Measurements from ENCODE around the gene PTPRQ. TPM values are rescaled to one million over a fixed set of nuclear protein-coding genes. Genes with fewer than 3 reads are reported as not detected.

The PTPRQ gene
- total and polyA plus RNA-seq, 2 of the 8 experiments (the other 6 are each of a cell fraction or from before 2014, with no cell fraction given): not detected

- H2BK120ac ChIP-seq (replicated peaks; ENCODE audit: low read depth, low read length): no peak overlapping the region
- no peaks in the 10 kb centered on the region for H3K27me3 ChIP-seq (replicated peaks in 1 of 4; ENCODE audit: control insufficient read depth in 3 of 4, extremely low read depth in 1 of 4, insufficient read depth in 3 of 4, low read length in 3 of 4)
- H3K4me3 ChIP-seq (ENCODE audit: extremely low read depth in 1 of 4, insufficient read depth in 2 of 4, low read depth in 3 of 4, low read length in 4 of 4): no peak overlapping the region
- no peak overlapping the region for H2BK5ac ChIP-seq (ENCODE audit: low read depth, low read length)
- H3K23me2 ChIP-seq (ENCODE audit: low read depth, low read length): no peaks in the 10 kb centered on the region
- H4K20me1 ChIP-seq (replicated peaks in 1 of 2; ENCODE audit: control insufficient read depth in 1 of 2, insufficient read depth in 2 of 2, low read length in 2 of 2): no peaks in the 10 kb centered on the region
- no peak overlapping the region for H2AK5ac ChIP-seq (ENCODE audit: low read depth, low read length)
- H3K9ac ChIP-seq (replicated peaks in 1 of 4; ENCODE audit: extremely low read depth in 1 of 4, low read depth in 3 of 4, low read length in 3 of 4): no peak overlapping the region
- no peak overlapping the region for H3K14ac ChIP-seq (ENCODE audit: insufficient read length)
- no peaks in the 10 kb centered on the region for H3K9me3 ChIP-seq (ENCODE audit: insufficient read depth in 2 of 2, low read depth in 1 of 2, low read length in 1 of 2)
- H3K23ac ChIP-seq (ENCODE audit: insufficient read length): no peak overlapping the region
- no peak overlapping the region for H3K4me2 ChIP-seq (ENCODE audit: insufficient read depth in 1 of 2, low read depth in 2 of 2, low read length in 2 of 2)
- POLR2A ChIA-PET (ENCODE audit: partially characterized antibody): interaction anchor here (0.6 kb wide), 1 partner anchor 25 kb away, joined by 3 read pairs; no protein-coding TSS in a partner anchor
- 85% methylated on average over 5 of the region's 5 CpGs; no CpG with 5 or more reads in 1 of the 2 experiments for WGBS, 2 experiments (ENCODE audit: extremely low coverage in 1 of 2, insufficient coverage in 1 of 2, insufficient read length in 1 of 2, insufficient replicate concordance in 2 of 2, low coverage in 1 of 2, low lambda C conversion rate in 2 of 2, missing lambda C conversion rate in 1 of 2)
- no peak overlapping the region for H4K5ac ChIP-seq (ENCODE audit: insufficient read length, low read depth, low read length)
- H4K8ac ChIP-seq (ENCODE audit: extremely low read depth, insufficient read depth, low read length): no peak overlapping the region
- FAIRE-seq: no peak
- no peak overlapping the region for H2BK20ac ChIP-seq (ENCODE audit: low read length)
- H3K56ac ChIP-seq (replicated peaks; ENCODE audit: insufficient read length, low read depth, low read length): no peak overlapping the region
- H2AFZ ChIP-seq (ENCODE audit: low read length): 0 out of 2 replicates have a peak overlapping the region, but pooled peaks have one; percentile 57
- H3K79me1 ChIP-seq (ENCODE audit: low read depth, low read length): no peaks in the 10 kb centered on the region
- CTCF ChIA-PET (ENCODE audit: partially characterized antibody): interaction anchor here (0.6 to 0.9 kb wide), 3 partner anchors 12 to 122 kb away, joined by 3 to 4 read pairs (median 3); no protein-coding TSS in a partner anchor
- H3K79me2 ChIP-seq (ENCODE audit: control insufficient read depth in 1 of 2, insufficient read depth in 2 of 2, low read length in 2 of 2): no peaks in the 10 kb centered on the region
- H2BK15ac ChIP-seq (ENCODE audit: low read length): no peak overlapping the region
- H3K27ac ChIP-seq (ENCODE audit: low read depth, low read length): no peak overlapping the region
- peaks cover 0 to 2% (median 0%) of the 10 kb centered on the region in 4 experiments; a peak in 1 of 7 replicates for H3K4me1 ChIP-seq (replicated peaks in 1 of 4; ENCODE audit: control insufficient read depth in 3 of 4, insufficient read depth in 4 of 4, low read length in 3 of 4)
- H4K91ac ChIP-seq (replicated peaks; ENCODE audit: insufficient read length, low read length): no peak overlapping the region
- no peak overlapping the region for H3K18ac ChIP-seq (ENCODE audit: extremely low read depth, low read length)
- no peaks in the 10 kb centered on the region for H3K36me3 ChIP-seq (ENCODE audit: control insufficient read depth in 2 of 4, insufficient read depth in 4 of 4, low read length in 3 of 4)
- DNase-seq (ENCODE audit: low read depth in 1 of 2, low spot score in 2 of 2): no peak
- H2BK12ac ChIP-seq (ENCODE audit: low read depth, low read length): no peak overlapping the region
- no peak overlapping the region for H3K4ac ChIP-seq (replicated peaks; ENCODE audit: insufficient read length, low read depth, low read length)
- TF ChIP-seq HDAC6 (IDR thresholded peaks at IDR 0.05; ENCODE audit: low read depth, low read length): no peak
- TF ChIP-seq NANOG (IDR thresholded peaks at IDR 0.05; ENCODE audit: insufficient read depth, low read depth, low read length, poor library complexity, severe bottlenecking): no peak
- no peak for TF ChIP-seq RAD21 (IDR thresholded peaks at IDR 0.05 in 1 of 2, conservative IDR thresholded peaks at IDR 0.05 in 1 of 2; ENCODE audit: low read depth in 2 of 2, low read length in 2 of 2)
- TF ChIP-seq BCL11A (IDR thresholded peaks at IDR 0.05; ENCODE audit: low read depth in 2 of 2, low read length in 2 of 2): no peak
- no peak for TF ChIP-seq SIRT6 (IDR thresholded peaks at IDR 0.05; ENCODE audit: low read length)
- TF ChIP-seq CTCF (IDR thresholded peaks at IDR 0.05; ENCODE audit: control extremely low read depth in 1 of 3, insufficient read depth in 1 of 3, low read depth in 1 of 3, low read length in 3 of 3): no peak
- TF ChIP-seq SP2 (IDR thresholded peaks at IDR 0.05; ENCODE audit: low read length): no peak
- TF ChIP-seq USF2 (IDR thresholded peaks at IDR 0.05; ENCODE audit: low read length): no peak
Observed at GRCh38 chr12:80485222-80485987, 41.4 kb downstream of the PTPRQ start.

All from H1 (cell line).